ENCODE data around the gene PQBP1. TPM values are rescaled to one million over a fixed set of nuclear protein-coding genes. Genes with fewer than 3 reads are reported as not detected.
A peak's percentile ranks its signal among the peaks of the same experiment; 100 is the strongest.

Gene PQBP1
- total RNA-seq, 1 donor from 2014 or later = 31.3 TPM

GRCh38 chrX:48899078-48899410, 1.3 kb downstream of the PQBP1 start:
- DNase-seq (ENCODE audit: low spot score) (no peak), ATAC-seq (no peak)

DNA sequence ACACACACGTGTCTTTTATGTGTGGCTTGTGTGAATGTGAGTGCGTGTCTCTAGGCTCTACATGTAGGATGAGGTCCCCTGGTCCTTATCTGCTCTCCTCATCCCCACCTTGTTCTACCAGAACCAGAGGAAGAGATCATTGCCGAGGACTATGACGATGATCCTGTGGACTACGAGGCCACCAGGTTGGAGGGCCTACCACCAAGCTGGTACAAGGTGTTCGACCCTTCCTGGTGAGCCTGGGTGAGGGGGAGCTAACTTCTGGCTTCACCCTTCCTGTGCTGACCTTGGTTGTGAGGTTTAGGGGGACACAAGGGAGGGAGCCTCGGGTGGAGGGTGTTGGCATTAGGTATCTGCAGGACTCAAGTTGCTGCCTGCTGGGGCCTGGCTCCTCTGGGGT, 3.3 kb downstream of the PQBP1 start:
- ATAC-seq (no peak), DNase-seq (ENCODE audit: low spot score) (no peak)

DNA sequence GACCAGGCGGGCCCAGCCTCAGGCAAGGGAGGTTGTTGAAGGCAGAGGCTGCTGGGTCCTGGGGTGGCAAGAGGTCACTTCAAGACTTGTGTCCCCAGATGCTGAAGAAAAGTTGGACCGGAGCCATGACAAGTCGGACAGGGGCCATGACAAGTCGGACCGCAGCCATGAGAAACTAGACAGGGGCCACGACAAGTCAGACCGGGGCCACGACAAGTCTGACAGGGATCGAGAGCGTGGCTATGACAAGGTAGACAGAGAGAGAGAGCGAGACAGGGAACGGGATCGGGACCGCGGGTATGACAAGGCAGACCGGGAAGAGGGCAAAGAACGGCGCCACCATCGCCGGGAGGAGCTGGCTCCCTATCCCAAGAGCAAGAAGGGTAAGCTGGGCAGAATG, 4.4 kb downstream of the PQBP1 start:
- DNase-seq (ENCODE audit: low spot score) = no peak
- no peak for ATAC-seq

DNA sequence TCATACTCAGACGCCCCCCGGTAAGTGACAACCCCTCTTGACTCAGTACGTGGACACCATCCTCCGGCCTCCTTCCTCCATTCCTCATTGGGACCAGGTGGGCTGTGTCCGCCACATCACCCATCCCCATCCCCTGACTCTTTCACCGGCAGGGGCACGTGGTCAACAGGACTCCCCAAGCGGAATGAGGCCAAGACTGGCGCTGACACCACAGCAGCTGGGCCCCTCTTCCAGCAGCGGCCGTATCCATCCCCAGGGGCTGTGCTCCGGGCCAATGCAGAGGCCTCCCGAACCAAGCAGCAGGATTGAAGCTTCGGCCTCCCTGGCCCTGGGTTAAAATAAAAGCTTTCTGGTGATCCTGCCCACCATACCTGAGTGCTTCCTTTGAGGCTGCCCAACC, 5.0 kb downstream of the PQBP1 start:
- ATAC-seq (no peak), DNase-seq (ENCODE audit: low spot score) (no peak)

DNA sequence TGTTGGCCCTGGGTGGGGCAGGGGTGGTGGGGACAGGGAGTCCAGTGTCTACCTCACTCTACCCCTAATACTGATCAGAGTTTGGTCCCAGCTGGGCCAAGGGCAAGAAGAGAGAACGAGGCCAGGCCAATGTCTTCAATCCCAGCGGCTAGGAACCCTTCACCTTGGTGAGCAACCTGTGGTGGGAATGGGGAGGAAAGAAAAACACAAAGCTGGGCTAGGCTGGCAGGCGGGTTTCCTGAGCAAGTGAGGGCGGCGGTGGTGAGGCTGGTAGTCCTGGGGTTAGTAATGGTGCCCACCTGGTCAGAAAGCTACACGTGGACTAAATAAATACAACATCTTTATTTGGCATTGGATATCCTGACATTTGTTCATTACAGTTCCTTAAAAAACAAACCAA, 5.6 kb downstream of the PQBP1 start:
- DNase-seq (ENCODE audit: low spot score) = no peak
- no peak for ATAC-seq

- no peak for DNase-seq (ENCODE audit: low spot score)
- no peak for ATAC-seq
Measured at GRCh38 chrX:48904180-48904579, 6.5 kb downstream of the PQBP1 start.

- no peak for ATAC-seq
- DNase-seq (ENCODE audit: low spot score) = no peak
Measured at GRCh38 chrX:48904626-48905025, 6.9 kb downstream of the PQBP1 start.

DNA sequence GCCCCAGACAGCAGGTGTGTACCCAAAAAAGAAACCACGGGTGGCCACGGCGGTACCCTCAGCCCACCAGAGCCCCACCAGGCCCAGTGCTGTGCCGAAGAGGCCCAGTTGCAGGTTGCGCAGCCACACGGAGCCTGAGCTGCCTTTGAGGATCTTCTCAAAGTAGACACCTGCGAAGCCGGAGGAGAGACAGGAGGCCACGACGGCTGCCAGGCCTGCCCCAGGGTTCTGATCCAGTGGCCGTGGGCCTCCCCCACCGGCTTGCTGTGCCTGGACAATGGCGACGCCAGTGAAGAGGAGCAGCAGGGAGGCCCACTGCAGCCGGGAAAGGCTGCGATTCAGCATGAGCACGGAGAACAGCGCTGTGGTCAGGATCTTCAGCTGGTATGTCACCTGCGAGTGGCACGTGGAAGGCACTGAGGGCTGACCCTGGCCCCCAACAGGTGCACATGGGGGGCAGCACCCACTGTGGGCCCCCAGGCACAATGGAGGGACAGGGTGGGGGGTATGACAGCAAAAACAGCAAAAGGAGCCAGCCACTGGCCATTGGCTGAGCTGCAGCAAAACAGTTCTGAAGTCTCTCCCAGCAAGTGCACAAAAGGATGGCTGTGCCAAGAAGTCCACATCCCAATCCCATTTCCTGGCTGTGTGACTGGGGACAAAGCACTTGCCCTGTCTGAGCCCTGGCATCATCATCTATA, 7.5 kb downstream of the PQBP1 start:
- DNase-seq (ENCODE audit: low spot score) (no peak), ATAC-seq (no peak)

- no peak for ATAC-seq
- DNase-seq (ENCODE audit: low spot score) = no peak
Measured at GRCh38 chrX:48908600-48908999, 10.9 kb downstream of the PQBP1 start.

DNA sequence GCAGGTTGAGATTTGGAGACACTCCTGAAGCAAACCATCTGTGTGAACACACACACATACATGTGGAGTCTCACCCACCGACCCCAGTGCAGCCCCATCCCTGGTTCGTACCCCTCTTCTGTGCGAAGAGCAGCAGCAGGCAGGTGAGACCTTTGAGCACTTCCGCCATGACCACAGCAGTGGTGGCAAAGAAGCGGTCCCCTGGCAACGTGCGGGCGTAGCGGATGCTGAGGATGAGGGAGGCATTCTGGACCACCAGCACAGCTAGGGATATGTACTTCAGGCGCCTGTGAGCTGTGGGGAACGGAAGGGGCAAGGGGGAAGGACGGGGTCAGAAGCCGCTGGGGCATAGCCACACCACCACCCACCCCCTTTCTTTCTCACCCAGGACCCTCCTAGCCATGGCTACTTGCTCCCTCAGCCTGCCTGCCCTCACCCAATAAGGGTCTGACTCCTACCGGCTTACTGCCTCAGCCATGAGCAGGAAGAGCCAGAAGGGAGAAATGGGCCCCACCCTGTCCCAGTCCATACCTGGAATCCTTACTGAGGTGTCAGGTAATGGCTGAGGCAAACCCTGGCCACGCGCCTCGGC, 12.1 kb downstream of the PQBP1 start:
- ATAC-seq = no peak
- DNase-seq (ENCODE audit: low spot score) = no peak

DNA sequence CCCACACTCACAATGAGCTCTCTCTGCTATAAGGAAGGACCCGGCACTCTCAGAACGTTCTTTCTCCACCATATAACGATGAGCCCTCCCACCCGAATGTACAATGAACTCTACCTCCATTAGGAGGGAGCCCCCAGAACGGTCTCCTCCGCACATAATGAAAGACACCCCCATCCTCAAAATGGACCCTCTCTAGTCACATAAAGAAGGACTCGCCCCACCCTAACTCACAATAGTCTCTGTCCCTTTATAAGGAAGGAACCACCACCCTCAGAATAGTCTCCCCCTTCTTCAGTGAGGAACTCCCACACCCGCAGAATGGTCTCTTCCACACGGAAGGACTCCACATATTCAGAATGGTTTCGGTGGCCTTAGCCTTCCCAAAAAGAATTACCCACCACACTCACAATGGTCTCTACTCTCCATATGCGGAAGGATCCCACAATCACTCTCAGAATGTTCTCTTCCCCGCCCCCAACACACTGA, 13.2 kb downstream of the PQBP1 start:
- no peak for ATAC-seq
- no peak for DNase-seq (ENCODE audit: low spot score)

DNA sequence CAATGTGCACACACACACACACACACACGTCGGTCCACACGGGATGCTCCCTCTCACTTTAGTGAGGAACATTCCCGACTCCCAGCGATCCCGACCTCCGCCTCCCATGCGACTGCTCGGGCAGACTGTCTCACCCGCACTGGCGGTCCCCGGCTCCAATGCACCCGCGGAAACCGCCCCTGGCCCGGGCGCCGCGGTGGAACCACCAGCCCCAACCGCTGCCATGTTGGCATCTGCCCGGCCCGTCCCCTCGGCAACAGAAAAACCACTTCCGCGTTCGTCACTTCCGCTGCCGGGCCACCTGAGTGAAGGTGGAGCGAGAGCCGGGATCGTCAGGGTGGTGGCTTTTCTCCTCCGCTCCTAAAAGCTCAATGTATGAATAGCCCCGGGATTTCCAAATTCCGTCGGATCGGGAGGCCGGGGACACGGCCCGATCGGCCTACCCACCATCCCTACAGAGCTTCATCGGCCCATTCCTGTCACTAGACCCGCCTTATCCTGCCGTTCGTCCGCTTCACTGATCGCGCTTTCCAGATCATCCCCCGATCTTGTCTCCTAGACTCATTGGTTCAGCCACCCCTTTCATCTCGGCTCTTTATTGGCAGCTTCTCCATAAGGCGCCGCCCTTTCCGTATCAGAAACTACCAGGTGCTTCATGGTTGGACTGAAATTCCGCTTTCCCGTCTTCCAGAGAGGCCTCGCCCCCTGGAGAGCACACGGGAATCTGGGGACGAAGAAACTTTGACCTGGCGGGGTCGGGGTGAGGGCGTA, 13.9 kb downstream of the PQBP1 start, which contains the start of gene SLC35A2:
Gene SLC35A2 (minus strand): TSS at position 235 of the 771 bp plus-strand sequence. CDS start 10 bp downstream, at position 225.
- ATAC-seq (peak; percentile 90), DNase-seq (ENCODE audit: low spot score) (peak; percentile 84)

- DNase-seq (ENCODE audit: low spot score) (no peak), ATAC-seq (no peak)
Measured at GRCh38 chrX:48913605-48914366, 16.1 kb downstream of the PQBP1 start.

GRCh38 chrX:48914593-48915493, 17.1 kb downstream of the PQBP1 start:
- no peak for DNase-seq (ENCODE audit: low spot score)
- no peak for ATAC-seq

- DNase-seq (ENCODE audit: low spot score) = peak; percentile 88
Measured at GRCh38 chrX:48917139-48918001, 19.6 kb downstream of the PQBP1 start.

GRCh38 chrX:48918301-48918642, 20.5 kb downstream of the PQBP1 start:
- ATAC-seq (no peak), DNase-seq (ENCODE audit: low spot score) (no peak)

More at GRCh38 chrX:48917139-48918001, 19.6 kb downstream of the PQBP1 start:
- peak; percentile 80 for ATAC-seq

GRCh38 chrX:48918643-48919340, 21.1 kb downstream of the PQBP1 start, which contains the start of gene PIM2:
TSS of gene PIM2 (minus strand) at chrX:48919024. CDS start at chrX:48918834, 190 bp downstream.
- ATAC-seq = peak; percentile 88
- peak; percentile 90 for DNase-seq (ENCODE audit: low spot score)

GRCh38 chrX:48919360-48919841, 21.7 kb downstream of the PQBP1 start:
- DNase-seq (ENCODE audit: low spot score) (no peak), ATAC-seq (peak; percentile 11)

Measured in left lobe of liver (tissue), 2 donors.